ENCODE data around the gene CRTC2. TPM values are rescaled to one million over a fixed set of nuclear protein-coding genes. Genes with fewer than 3 reads are reported as not detected.

Gene CRTC2
- total and polyA plus RNA-seq, 12 donors = 8.4 to 138 (median 31.8) TPM

- TF ChIP-seq CTCF (IDR thresholded peaks at IDR 0.05) (no peak), POLR2A (IDR thresholded peaks at IDR 0.05) (no peak)
- 82 to 84% (median 82%) methylated on average over 13 to 15 of the region's 15 CpGs for WGBS, 4 donors
Measured at GRCh38 chr1:153944005-153944826, 14.2 kb downstream of the CRTC2 start.

GRCh38 chr1:153942766-153943549 is 15.5 kb downstream of the CRTC2 start:
- no peak for DNase-seq

More at GRCh38 chr1:153944005-153944826, 14.2 kb downstream of the CRTC2 start:
- DNase-seq = no peak
- peak overlapping the region in 1 of 4 donors; percentile 98 for H3K4me3 ChIP-seq
- peak overlapping the region in 4 of 5 donors; percentile 92 to 100 (median 96) for H3K27ac ChIP-seq
- peaks cover 0 to 7% of the 10 kb centered on the region in 2 donors for H3K4me1 ChIP-seq (replicated peaks in 1 of 2)
- H3K36me3 ChIP-seq (replicated peaks in 1 of 2) = peaks cover 0 to 52% of the 10 kb centered on the region in 2 donors
- no peaks in the 10 kb centered on the region for H3K27me3 ChIP-seq
- no peaks in the 10 kb centered on the region for H3K9me3 ChIP-seq (replicated peaks in 1 of 3)
- intact Hi-C loops (cut with DNase I) = loop anchor here (10.0 kb wide), 1 partner anchor 149 kb away; no protein-coding TSS in a partner anchor

GRCh38 chr1:153941826-153942725 is 16.3 kb downstream of the CRTC2 start:
- no peak overlapping the region for H3K4me3 ChIP-seq
- peaks cover 0 to 44% of the 10 kb centered on the region in 2 donors for H3K36me3 ChIP-seq (replicated peaks in 1 of 2)
- no peaks in the 10 kb centered on the region for H3K9me3 ChIP-seq (replicated peaks in 1 of 3)
- no peaks in the 10 kb centered on the region for H3K27me3 ChIP-seq
- intact Hi-C loops (cut with DNase I) = loop anchor here (10.0 kb wide), 1 partner anchor 147 kb away; no protein-coding TSS in a partner anchor
- no peak for TF ChIP-seq CTCF (IDR thresholded peaks at IDR 0.05)
- TF ChIP-seq POLR2A (IDR thresholded peaks at IDR 0.05) = no peak
- WGBS, 4 donors = 92 to 96% (median 95%) methylated on average over 26 to 34 of the region's 34 CpGs
- no peak overlapping the region for H3K27ac ChIP-seq
- peaks cover 0 to 7% of the 10 kb centered on the region in 2 donors for H3K4me1 ChIP-seq (replicated peaks in 1 of 2)
- DNase-seq = no peak

More at GRCh38 chr1:153942766-153943549, 15.5 kb downstream of the CRTC2 start:
- no peaks in the 10 kb centered on the region for H3K9me3 ChIP-seq (replicated peaks in 1 of 3)
- no peak overlapping the region for H3K4me3 ChIP-seq
- intact Hi-C loops (cut with DNase I) = loop anchor here (10.0 kb wide), 1 partner anchor 148 kb away; no protein-coding TSS in a partner anchor
- WGBS, 4 donors = 60 to 93% (median 89%) methylated on average over 3 to 11 of the region's 11 CpGs
- H3K27me3 ChIP-seq = no peaks in the 10 kb centered on the region
- H3K36me3 ChIP-seq (replicated peaks in 1 of 2) = peaks cover 0 to 40% of the 10 kb centered on the region in 2 donors
- TF ChIP-seq POLR2A (IDR thresholded peaks at IDR 0.05) (no peak), CTCF (IDR thresholded peaks at IDR 0.05) (no peak)
- peaks cover 0 to 7% of the 10 kb centered on the region in 2 donors for H3K4me1 ChIP-seq (replicated peaks in 1 of 2)
- H3K27ac ChIP-seq = no peak overlapping the region

All from adrenal gland (tissue), 12 donors.